Transverse colon (tissue), 4 donors: ENCODE results near the gene SELENOM. TPM values are rescaled to one million over a fixed set of nuclear protein-coding genes. Genes with fewer than 3 reads are reported as not detected.
"Not testable (repeated sequence)": the region's sequence is repeated elsewhere in the genome, so short reads cannot be mapped to it uniquely, and the experiment has no call there.

Experiments used
- DNase-seq: peaks from one replicate; pipeline ENCODE4 v3.0.0-alpha.2; 2019
- H3K27ac ChIP-seq, 4 donors: fragments of 200-600 bp; sonication (generic); 2 replicates each; pipeline ENCODE4 v1.5.1; 2016 to 2018; ENCODE audit warnings: inconsistent platforms in 4 of 4
- H3K27me3 ChIP-seq: fragments of 200-600 bp; sonication (generic); 2 replicates; pipeline ENCODE4 v1.5.1; 2017; ENCODE audit warnings: inconsistent platforms
- H3K36me3 ChIP-seq, 4 donors: fragments of 200-600 bp; sonication (generic); 2 replicates each; pipeline ENCODE4 v1.5.1; 2017 to 2019; ENCODE audit warnings: inconsistent platforms in 4 of 4
- H3K4me1 ChIP-seq, 4 donors: fragments of 200-600 bp; sonication (generic); 2 replicates each; pipeline ENCODE4 v1.5.1; 2017 to 2020; ENCODE audit warnings: inconsistent platforms in 4 of 4
- H3K4me3 ChIP-seq, 4 donors: fragments of 200-600 bp; sonication (generic); 1 replicate in 1 of 4; 2 replicates in 3 of 4; pipeline versions ENCODE4 v1.5.1 to v1.6.1; 2017 to 2019; ENCODE audit warnings: inconsistent platforms in 4 of 4
- H3K9me3 ChIP-seq, 2 donors: fragments of 200-600 bp; sonication (generic); 2 replicates each; pipeline ENCODE4 v1.5.1; 2017 to 2019; ENCODE audit warnings: inconsistent platforms in 2 of 2
- CTCF ChIP-seq, 5 experiments: fragments of 200-600 bp in 3 of 5; fragments of 450-650 bp in 2 of 5; sonication (generic) in 3 of 5; IDR thresholded peaks; 1 replicate in 2 of 5; 2 replicates in 3 of 5; pipeline ENCODE4 v1.5.1; 2016 to 2017; ENCODE audit warnings: antibody characterized with exemption in 5 of 5, inconsistent platforms in 3 of 5, mild to moderate bottlenecking in 2 of 5, moderate library complexity in 1 of 5
- EP300 ChIP-seq: sonication (generic); formaldehyde crosslinking; IDR thresholded peaks from one replicate; pipeline ENCODE4 v1.6.1; 2017; ENCODE audit warnings: antibody characterized with exemption, low read depth
- POLR2A ChIP-seq: fragments of 450-650 bp; IDR thresholded peaks from one replicate; pipeline ENCODE4 v1.6.1; 2016; ENCODE audit warnings: antibody characterized with exemption, mild to moderate bottlenecking, moderate library complexity
- POLR2AphosphoS5 ChIP-seq, 3 donors: sonication (generic); formaldehyde crosslinking; IDR thresholded peaks; one replicate each; pipeline ENCODE4 v1.6.1; 2016; ENCODE audit warnings: antibody characterized with exemption in 3 of 3
- WGBS, 2 donors: methylation state at CpG; one replicate each; pipeline ENCODE4 v1.1.5; 2018; ENCODE audit warnings: low coverage in 1 of 2; 5-methylcytosine and 5-hydroxymethylcytosine counted together
- in situ Hi-C, 4 donors: fragments of 200-750 bp; cut with MboI; loops; one replicate each; pipeline versions ENCODE4 v1.15.0 to v1.15.1; 2017; ENCODE audit warnings: low sequenced_read_pairs in 3 of 4, low pct_ligation_motif_present in 1 of 4, low pct_unique_long_range_greater_than_20kb in 1 of 4
- intact Hi-C: fragments of 100-400 bp; cut with DNase I; formaldehyde crosslinking; loops from one replicate; pipeline ENCODE4 v1.15.1; 2023; ENCODE audit warnings: low total_unique reads
- total RNA-seq, 4 donors: library from RNA; depleted of rRNA; stranded (reverse); fragments of >200 nt; gene quantifications; one replicate each; pipeline ENCODE4 v1.1.0, GENCODE V29; 2016

Gene SELENOM
- total RNA-seq, 4 donors from 2014 or later = 247 to 334 (median 315) TPM

GRCh38 chr22:31097941-31098631 is 9.3 kb downstream of the SELENOM start:
- peaks cover 0 to 38% (median 5%) of the 10 kb centered on the region in 4 donors for H3K36me3 ChIP-seq
- no peak for DNase-seq
- no peak for TF ChIP-seq POLR2A
- TF ChIP-seq EP300 = no peak
- TF ChIP-seq CTCF (IDR thresholded peaks at IDR 0.05) = no peak
- no peak for TF ChIP-seq POLR2AphosphoS5 (IDR thresholded peaks at IDR 0.05)
- 56 to 85% methylated on average over 2 to 10 of the region's 10 CpGs for WGBS, 2 donors
- in situ Hi-C loops = no loop called here
- intact Hi-C loops = no loop called here
- no peak overlapping the region for H3K4me3 ChIP-seq
- no peaks in the 10 kb centered on the region for H3K27me3 ChIP-seq
- H3K27ac ChIP-seq = peak overlapping the region; percentile 82 to 97 (median 96)
- H3K4me1 ChIP-seq = peaks cover 16 to 44% (median 30%) of the 10 kb centered on the region in 4 donors
- H3K9me3 ChIP-seq = no peaks in the 10 kb centered on the region

- in situ Hi-C loops = not testable (repeated sequence)
- peak overlapping the region; percentile 82 to 97 (median 96) for H3K27ac ChIP-seq
Measured at GRCh38 chr22:31097539-31097938, 9.8 kb downstream of the SELENOM start.

DNA sequence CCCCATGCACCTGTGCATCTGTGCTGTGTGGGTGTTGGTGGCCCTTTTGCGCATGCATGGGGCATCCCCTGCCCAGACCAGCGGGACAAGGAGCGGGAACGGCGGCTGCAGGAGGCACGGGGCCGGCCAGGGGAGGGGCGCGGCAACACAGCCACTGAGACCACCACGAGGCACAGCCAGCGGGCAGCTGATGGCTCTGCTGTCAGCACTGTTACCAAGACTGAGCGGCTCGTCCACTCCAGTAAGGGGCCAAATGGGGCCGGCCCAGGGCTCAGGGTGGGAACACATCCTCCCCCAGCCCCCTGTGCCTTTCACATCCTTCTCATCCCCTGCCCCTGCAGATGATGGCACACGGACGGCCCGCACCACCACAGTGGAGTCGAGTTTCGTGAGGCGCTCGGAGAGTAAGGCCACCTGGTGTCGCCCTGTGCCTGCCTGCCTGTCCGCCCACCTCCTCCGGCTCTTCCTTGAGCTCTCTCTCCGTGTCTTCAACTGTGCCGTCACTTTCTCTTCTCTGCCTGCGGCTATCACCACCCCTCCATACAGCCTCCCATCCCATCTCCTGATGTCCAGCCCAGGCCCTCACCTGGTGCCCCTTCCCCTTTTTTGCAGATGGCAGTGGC is 10.6 kb downstream of the SELENOM start:
- DNase-seq = no peak
- TF ChIP-seq POLR2A (no peak), EP300 (no peak), CTCF (IDR thresholded peaks at IDR 0.05) (no peak), POLR2AphosphoS5 (IDR thresholded peaks at IDR 0.05) (no peak)
- Histone ChIP-seq H3K27me3 (no peaks in the 10 kb centered on the region), H3K9me3 (no peaks in the 10 kb centered on the region), H3K27ac (peak overlapping the region; percentile 82 to 97 (median 96)), H3K4me3 (no peak overlapping the region), H3K4me1 (peaks cover 13 to 41% (median 25%) of the 10 kb centered on the region in 4 donors), H3K36me3 (peaks cover 0 to 38% (median 5%) of the 10 kb centered on the region in 4 donors)
- 82 to 90% methylated on average over 14 to 27 of the region's 27 CpGs for WGBS, 2 donors
- in situ Hi-C loops = no loop called here
- intact Hi-C loops = no loop called here

More at GRCh38 chr22:31097539-31097938, 9.8 kb downstream of the SELENOM start:
- DNase-seq, intact Hi-C loops, H3K9me3 ChIP-seq, H3K4me3 ChIP-seq, H3K27me3 ChIP-seq: not testable (repeated sequence)
- WGBS, 2 donors = 70 to 93% methylated on average over 3 to 5 of the region's 5 CpGs
- Histone ChIP-seq H3K4me1 (peaks cover 13 to 43% (median 27%) of the 10 kb centered on the region in 4 donors), H3K36me3 (peaks cover 0 to 38% (median 5%) of the 10 kb centered on the region in 4 donors)

DNA sequence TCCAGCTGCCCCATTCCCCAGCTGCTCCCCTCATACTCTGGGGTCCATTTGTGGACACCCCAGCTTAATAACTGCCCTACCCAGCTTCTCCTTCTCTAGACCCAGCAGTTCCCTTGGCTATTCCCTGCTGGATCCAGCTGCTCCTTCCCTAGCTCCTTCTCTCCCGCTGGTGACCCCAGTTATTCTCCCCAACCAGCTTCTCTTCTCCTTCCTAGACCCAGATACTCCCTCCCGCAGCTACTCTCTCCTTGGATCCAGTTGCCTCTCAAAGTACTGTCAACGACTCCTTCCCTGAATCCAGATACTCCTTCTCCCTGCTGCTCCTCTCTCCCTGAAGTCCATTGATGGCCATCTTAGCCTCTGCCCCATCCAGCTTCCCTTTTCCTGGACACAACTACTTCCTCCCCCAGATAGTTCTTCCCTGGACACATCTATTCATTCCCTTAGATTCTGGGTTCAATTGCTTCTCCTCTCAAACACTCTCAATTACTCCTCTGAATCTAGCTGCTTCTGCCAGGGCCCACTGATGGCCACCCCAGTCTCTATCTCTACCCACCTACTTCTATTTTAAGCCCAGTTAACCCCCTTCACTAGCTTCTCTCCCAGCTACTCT is 11.6 kb downstream of the SELENOM start:
- WGBS, 2 donors = 79 to 90% methylated on average over 2 to 3 of the region's 3 CpGs
- H3K9me3 ChIP-seq = no peaks in the 10 kb centered on the region
- H3K4me1 ChIP-seq = peaks cover 13 to 33% (median 24%) of the 10 kb centered on the region in 4 donors
- H3K27me3 ChIP-seq = no peaks in the 10 kb centered on the region
- no peak overlapping the region for H3K4me3 ChIP-seq
- H3K27ac ChIP-seq = peak overlapping the region; percentile 37 to 97 (median 96)
- intact Hi-C loops (no loop called here), in situ Hi-C loops (no loop called here)
- peaks cover 0 to 38% (median 5%) of the 10 kb centered on the region in 4 donors for H3K36me3 ChIP-seq
- no peak for TF ChIP-seq CTCF (IDR thresholded peaks at IDR 0.05)
- no peak for TF ChIP-seq POLR2A
- no peak for TF ChIP-seq EP300
- TF ChIP-seq POLR2AphosphoS5 (IDR thresholded peaks at IDR 0.05) = no peak
- DNase-seq = no peak
